Keratinocyte (primary cell): ENCODE data around the gene SLC25A34.

Experiments used
- CTCF ChIP-seq, 3 experiments: IDR thresholded peaks in 1 of 3; conservative IDR thresholded peaks in 1 of 3; optimal IDR thresholded peaks in 1 of 3; 2 replicates in 2 of 3; 3 replicates in 1 of 3; pipeline versions ENCODE3 to v1.5.1; 2011; ENCODE audit warnings: low read length in 3 of 3, mild to moderate bottlenecking in 3 of 3, moderate library complexity in 2 of 3, control low read depth in 1 of 3, inconsistent platforms in 1 of 3; ENCODE audit not compliant: insufficient read depth in 2 of 3; ENCODE audit errors: extremely low read depth in 1 of 3
- EZH2 ChIP-seq: IDR thresholded peaks from one replicate; pipeline ENCODE4 v1.6.1; 2012; ENCODE audit warnings: inconsistent platforms, mild to moderate bottlenecking, low read length, moderate library complexity

GRCh38 chr1:15777909-15778707, 42.0 kb downstream of the SLC25A34 start:
- no peak for TF ChIP-seq CTCF (optimal IDR thresholded peaks at IDR 0.05 in 1 of 3, IDR thresholded peaks at IDR 0.05 in 1 of 3, conservative IDR thresholded peaks at IDR 0.05 in 1 of 3; ENCODE audit: extremely low read depth in 1 of 3, insufficient read depth in 2 of 3, low read length in 3 of 3)
- TF ChIP-seq EZH2: no peak
